T-helper 1 cell treated with Interleukin-12 subunit alpha and Interleukin-12 subunit beta and Interleukin-4 antibody, amounts not matched to agents 30 μg/mL and 1 μg/mL, for 36 hours (primary cell): ENCODE results near the gene NR4A1.
"Not testable (repeated sequence)": the region's sequence is repeated elsewhere in the genome, so short reads cannot be mapped to it uniquely, and the experiment has no call there.

Experiments used
- H3K27ac Mint-ChIP-seq: one replicate; pipeline ENCODE4 v1.8.0; 2021; ENCODE audit warnings: mild to moderate bottlenecking, mixed read lengths
- H3K27me3 Mint-ChIP-seq: one replicate; pipeline ENCODE4 v1.8.0; 2021; ENCODE audit warnings: low read depth, mixed read lengths
- H3K36me3 Mint-ChIP-seq: one replicate; pipeline ENCODE4 v1.8.0; 2021; ENCODE audit warnings: low read depth, mixed read lengths
- H3K4me1 Mint-ChIP-seq: one replicate; pipeline ENCODE4 v1.8.0; 2021; ENCODE audit warnings: low read depth, mixed read lengths
- H3K4me3 Mint-ChIP-seq: one replicate; pipeline ENCODE4 v1.8.0; 2021; ENCODE audit warnings: mild to moderate bottlenecking, moderate library complexity, mixed read lengths
- H3K9me3 Mint-ChIP-seq: one replicate; pipeline ENCODE4 v1.8.0; 2021; ENCODE audit warnings: mixed read lengths

NR4A1 gene

GRCh38 chr12:52097045-52097666, 45.9 kb downstream of the NR4A1 start:
- H3K9me3 Mint-ChIP-seq: no peaks in the 10 kb centered on the region
- H3K36me3 Mint-ChIP-seq: no peaks in the 10 kb centered on the region
- H3K27me3 Mint-ChIP-seq: peaks cover 19% of the 10 kb centered on the region
- H3K4me1 Mint-ChIP-seq: no peaks in the 10 kb centered on the region
- no peak overlapping the region for H3K4me3 Mint-ChIP-seq
- H3K27ac Mint-ChIP-seq: no peak overlapping the region

GRCh38 chr12:52104431-52105089, 53.3 kb downstream of the NR4A1 start:
- not testable (repeated sequence) for H3K36me3 Mint-ChIP-seq, H3K27ac Mint-ChIP-seq, H3K4me1 Mint-ChIP-seq, H3K9me3 Mint-ChIP-seq, H3K4me3 Mint-ChIP-seq
- H3K27me3 Mint-ChIP-seq: peaks cover 46% of the 10 kb centered on the region
